ENCODE results near the gene COL13A1. TPM values are rescaled to one million over a fixed set of nuclear protein-coding genes. Genes with fewer than 3 reads are reported as not detected.

The COL13A1 gene
- total and polyA plus RNA-seq, 2 donors: 0.19 to 0.96 TPM

- peaks cover 0 to 2% of the 10 kb centered on the region in 2 donors for H3K4me1 ChIP-seq (ENCODE audit: control insufficient read depth in 2 of 2, insufficient read depth in 2 of 2, low read length in 2 of 2)
- 95% methylated on average over 8 of the region's 8 CpGs for WGBS
- no peak for DNase-seq (ENCODE audit: low read depth in 6 of 9, low spot score in 9 of 9)
Observed at GRCh38 chr10:69949770-69950169, 148.1 kb downstream of the COL13A1 start.

DNA sequence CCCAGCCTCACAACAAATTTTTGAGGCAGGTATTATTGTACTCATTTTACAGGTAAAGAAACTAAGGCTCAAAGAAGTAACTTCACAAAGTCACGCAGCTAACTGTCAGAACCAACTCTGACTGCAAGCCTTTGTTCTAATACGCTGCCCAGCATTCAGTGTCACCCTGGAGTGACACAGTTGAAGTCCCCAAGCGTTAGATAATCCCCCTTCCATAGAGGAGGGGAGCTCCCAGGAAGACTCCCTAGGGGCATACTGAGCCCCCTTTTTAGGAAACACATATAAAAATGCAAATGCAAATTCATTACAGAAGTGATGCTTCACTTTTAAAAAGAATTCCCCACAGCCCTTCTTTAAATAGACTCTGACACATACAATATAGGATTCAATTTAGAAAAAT lies 150.0 kb downstream of the COL13A1 start:
- Histone ChIP-seq H3K4me1 (ENCODE audit: control insufficient read depth in 2 of 2, insufficient read depth in 2 of 2, low read length in 2 of 2) (peaks cover 0 to 2% of the 10 kb centered on the region in 2 donors), H3K36me3 (ENCODE audit: control insufficient read depth in 2 of 2, insufficient read depth in 2 of 2, low read length in 1 of 2) (no peaks in the 10 kb centered on the region), H3K27ac (ENCODE audit: low read depth in 1 of 2, low read length in 1 of 2) (no peak overlapping the region), H3K9me3 (ENCODE audit: control insufficient read depth in 2 of 2, insufficient read depth in 1 of 2, low read length in 1 of 2) (no peaks in the 10 kb centered on the region), H3K4me3 (ENCODE audit: low read length in 2 of 2) (no peak overlapping the region), H3K27me3 (ENCODE audit: control insufficient read depth in 2 of 2, insufficient read depth in 1 of 2, low read length in 1 of 2) (no peaks in the 10 kb centered on the region)
- no peak for DNase-seq (ENCODE audit: low read depth in 6 of 9, low spot score in 9 of 9)
- 95% methylated on average over 3 of the region's 3 CpGs for WGBS

More at GRCh38 chr10:69949770-69950169, 148.1 kb downstream of the COL13A1 start:
- no peak overlapping the region for H3K4me3 ChIP-seq (ENCODE audit: low read length in 2 of 2)
- no peaks in the 10 kb centered on the region for H3K36me3 ChIP-seq (ENCODE audit: control insufficient read depth in 2 of 2, insufficient read depth in 2 of 2, low read length in 1 of 2)
- H3K9me3 ChIP-seq (ENCODE audit: control insufficient read depth in 2 of 2, insufficient read depth in 1 of 2, low read length in 1 of 2): no peaks in the 10 kb centered on the region
- H3K27me3 ChIP-seq (ENCODE audit: control insufficient read depth in 2 of 2, insufficient read depth in 1 of 2, low read length in 1 of 2): no peaks in the 10 kb centered on the region
- H3K27ac ChIP-seq (ENCODE audit: low read depth in 1 of 2, low read length in 1 of 2): no peak overlapping the region

GRCh38 chr10:69952069-69952800 lies 150.5 kb downstream of the COL13A1 start:
- DNase-seq (ENCODE audit: low read depth in 6 of 9, low spot score in 9 of 9): no peak
- H3K27ac ChIP-seq (ENCODE audit: low read depth in 1 of 2, low read length in 1 of 2): no peak overlapping the region
- no peaks in the 10 kb centered on the region for H3K27me3 ChIP-seq (ENCODE audit: control insufficient read depth in 2 of 2, insufficient read depth in 1 of 2, low read length in 1 of 2)
- no peak overlapping the region for H3K4me3 ChIP-seq (ENCODE audit: low read length in 2 of 2)
- 56% methylated on average over 6 of the region's 6 CpGs for WGBS
- H3K9me3 ChIP-seq (ENCODE audit: control insufficient read depth in 2 of 2, insufficient read depth in 1 of 2, low read length in 1 of 2): no peaks in the 10 kb centered on the region
- H3K36me3 ChIP-seq (ENCODE audit: control insufficient read depth in 2 of 2, insufficient read depth in 2 of 2, low read length in 1 of 2): no peaks in the 10 kb centered on the region
- H3K4me1 ChIP-seq (ENCODE audit: control insufficient read depth in 2 of 2, insufficient read depth in 2 of 2, low read length in 2 of 2): peaks cover 0 to 2% of the 10 kb centered on the region in 2 donors

DNA sequence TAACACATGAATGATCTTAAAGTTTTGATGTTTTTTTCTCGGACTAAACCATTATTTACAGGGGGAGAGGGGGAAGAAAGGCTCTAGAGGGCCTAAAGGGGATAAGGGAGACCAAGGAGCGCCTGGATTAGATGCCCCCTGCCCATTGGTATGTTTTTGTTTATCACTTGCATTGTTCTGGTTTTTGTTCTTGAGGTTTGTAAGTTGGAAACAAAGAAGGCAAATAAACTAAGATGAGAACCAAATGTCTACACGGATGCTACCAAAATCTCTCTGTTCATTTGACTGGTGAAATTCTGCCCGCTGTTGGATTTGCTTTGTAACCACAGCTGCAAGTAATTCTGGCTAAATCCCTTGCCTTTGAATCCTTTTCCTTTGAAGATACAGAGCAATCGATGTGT lies 151.1 kb downstream of the COL13A1 start:
- DNase-seq (ENCODE audit: low read depth in 6 of 9, low spot score in 9 of 9): no peak
- H3K4me1 ChIP-seq (ENCODE audit: control insufficient read depth in 2 of 2, insufficient read depth in 2 of 2, low read length in 2 of 2): peaks cover 0 to 2% of the 10 kb centered on the region in 2 donors
- 87% methylated on average over 5 of the region's 5 CpGs for WGBS
- H3K4me3 ChIP-seq (ENCODE audit: low read length in 2 of 2): no peak overlapping the region
- H3K27ac ChIP-seq (ENCODE audit: low read depth in 1 of 2, low read length in 1 of 2): no peak overlapping the region
- H3K27me3 ChIP-seq (ENCODE audit: control insufficient read depth in 2 of 2, insufficient read depth in 1 of 2, low read length in 1 of 2): no peaks in the 10 kb centered on the region
- H3K36me3 ChIP-seq (ENCODE audit: control insufficient read depth in 2 of 2, insufficient read depth in 2 of 2, low read length in 1 of 2): no peaks in the 10 kb centered on the region
- no peaks in the 10 kb centered on the region for H3K9me3 ChIP-seq (ENCODE audit: control insufficient read depth in 2 of 2, insufficient read depth in 1 of 2, low read length in 1 of 2)

- no peak for DNase-seq (ENCODE audit: low read depth in 6 of 9, low spot score in 9 of 9)
- H3K9me3 ChIP-seq (ENCODE audit: control insufficient read depth in 2 of 2, insufficient read depth in 1 of 2, low read length in 1 of 2): no peaks in the 10 kb centered on the region
- H3K36me3 ChIP-seq (ENCODE audit: control insufficient read depth in 2 of 2, insufficient read depth in 2 of 2, low read length in 1 of 2): no peaks in the 10 kb centered on the region
- H3K4me3 ChIP-seq (ENCODE audit: low read length in 2 of 2): no peak overlapping the region
- no peak overlapping the region for H3K27ac ChIP-seq (ENCODE audit: low read depth in 1 of 2, low read length in 1 of 2)
- H3K4me1 ChIP-seq (ENCODE audit: control insufficient read depth in 2 of 2, insufficient read depth in 2 of 2, low read length in 2 of 2): peaks cover 0 to 2% of the 10 kb centered on the region in 2 donors
- no peaks in the 10 kb centered on the region for H3K27me3 ChIP-seq (ENCODE audit: control insufficient read depth in 2 of 2, insufficient read depth in 1 of 2, low read length in 1 of 2)
- 85% methylated on average over 6 of the region's 6 CpGs for WGBS
Observed at GRCh38 chr10:69953851-69954250, 152.1 kb downstream of the COL13A1 start.

GRCh38 chr10:69955211-69955805 lies 153.6 kb downstream of the COL13A1 start:
- WGBS: 93% methylated on average over 10 of the region's 10 CpGs
- Histone ChIP-seq H3K27me3 (ENCODE audit: control insufficient read depth in 2 of 2, insufficient read depth in 1 of 2, low read length in 1 of 2) (no peaks in the 10 kb centered on the region), H3K4me3 (ENCODE audit: low read length in 2 of 2) (no peak overlapping the region), H3K4me1 (ENCODE audit: control insufficient read depth in 2 of 2, insufficient read depth in 2 of 2, low read length in 2 of 2) (peaks cover 0 to 2% of the 10 kb centered on the region in 2 donors), H3K36me3 (ENCODE audit: control insufficient read depth in 2 of 2, insufficient read depth in 2 of 2, low read length in 1 of 2) (no peaks in the 10 kb centered on the region), H3K9me3 (ENCODE audit: control insufficient read depth in 2 of 2, insufficient read depth in 1 of 2, low read length in 1 of 2) (no peaks in the 10 kb centered on the region), H3K27ac (ENCODE audit: low read depth in 1 of 2, low read length in 1 of 2) (no peak overlapping the region)
- DNase-seq (ENCODE audit: low read depth in 6 of 9, low spot score in 9 of 9): no peak

DNA sequence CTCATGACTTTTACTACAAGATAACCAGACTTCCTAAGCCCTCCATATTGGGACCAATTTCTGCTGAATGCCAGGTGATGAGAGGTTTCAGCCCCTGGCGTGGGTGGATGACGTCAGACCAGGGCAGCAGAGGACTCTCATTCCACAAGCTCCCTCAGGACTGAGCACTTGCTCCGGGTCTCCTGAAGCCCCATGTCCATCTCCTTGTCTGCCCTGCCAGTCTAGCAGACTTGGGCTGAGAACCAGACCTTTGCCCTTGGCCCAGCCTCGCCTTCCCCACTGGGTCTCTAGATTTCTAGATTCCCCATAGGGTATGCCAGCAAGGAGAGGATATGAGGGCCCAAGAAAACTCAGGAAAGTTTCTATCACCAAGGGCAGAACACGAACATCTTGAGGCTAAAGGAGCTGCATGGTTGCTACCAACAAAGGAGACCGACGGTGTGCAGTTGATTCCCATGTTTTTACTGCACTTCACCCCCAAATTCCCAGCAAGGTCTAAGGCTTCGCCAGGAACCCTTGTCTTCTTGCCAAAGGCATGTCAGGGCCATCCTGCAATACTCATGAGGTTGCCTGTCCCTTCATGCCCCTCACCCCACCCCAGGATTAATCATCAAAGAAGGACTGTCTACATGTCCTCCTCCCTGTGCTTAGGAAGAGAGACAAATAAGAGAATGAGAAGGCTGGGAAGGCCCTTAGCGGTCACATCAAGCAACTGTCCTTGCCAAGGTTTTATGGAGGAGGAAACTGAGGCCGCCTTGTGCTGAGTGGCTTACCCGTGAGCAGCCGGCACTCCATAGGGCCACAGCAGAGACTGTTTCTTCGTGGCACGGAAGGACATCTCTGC lies 154.4 kb downstream of the COL13A1 start:
- no peak for DNase-seq (ENCODE audit: low read depth in 6 of 9, low spot score in 9 of 9)
- Histone ChIP-seq H3K27ac (ENCODE audit: low read depth in 1 of 2, low read length in 1 of 2) (no peak overlapping the region), H3K4me1 (ENCODE audit: control insufficient read depth in 2 of 2, insufficient read depth in 2 of 2, low read length in 2 of 2) (peaks cover 0 to 2% of the 10 kb centered on the region in 2 donors), H3K4me3 (ENCODE audit: low read length in 2 of 2) (no peak overlapping the region), H3K9me3 (ENCODE audit: control insufficient read depth in 2 of 2, insufficient read depth in 1 of 2, low read length in 1 of 2) (no peaks in the 10 kb centered on the region), H3K36me3 (ENCODE audit: control insufficient read depth in 2 of 2, insufficient read depth in 2 of 2, low read length in 1 of 2) (no peaks in the 10 kb centered on the region), H3K27me3 (ENCODE audit: control insufficient read depth in 2 of 2, insufficient read depth in 1 of 2, low read length in 1 of 2) (no peaks in the 10 kb centered on the region)
- 96% methylated on average over 14 of the region's 14 CpGs for WGBS

GRCh38 chr10:69956741-69957230 lies 155.1 kb downstream of the COL13A1 start:
- H3K27ac ChIP-seq (ENCODE audit: low read depth in 1 of 2, low read length in 1 of 2): no peak overlapping the region
- WGBS: 88% methylated on average over 7 of the region's 7 CpGs
- H3K27me3 ChIP-seq (ENCODE audit: control insufficient read depth in 2 of 2, insufficient read depth in 1 of 2, low read length in 1 of 2): no peaks in the 10 kb centered on the region
- no peaks in the 10 kb centered on the region for H3K9me3 ChIP-seq (ENCODE audit: control insufficient read depth in 2 of 2, insufficient read depth in 1 of 2, low read length in 1 of 2)
- no peak overlapping the region for H3K4me3 ChIP-seq (ENCODE audit: low read length in 2 of 2)
- no peak for DNase-seq (ENCODE audit: low read depth in 6 of 9, low spot score in 9 of 9)
- no peaks in the 10 kb centered on the region for H3K36me3 ChIP-seq (ENCODE audit: control insufficient read depth in 2 of 2, insufficient read depth in 2 of 2, low read length in 1 of 2)
- H3K4me1 ChIP-seq (ENCODE audit: control insufficient read depth in 2 of 2, insufficient read depth in 2 of 2, low read length in 2 of 2): peaks cover 0 to 4% of the 10 kb centered on the region in 2 donors

Data from thymus (tissue), 11 donors.